ENCODE data around the gene TTLL10.
"Not testable (repeated sequence)": the region's sequence is repeated elsewhere in the genome, so short reads cannot be mapped to it uniquely, and the experiment has no call there.

Gene TTLL10

GRCh38 chr1:1176063-1176761, 2.5 kb downstream of the TTLL10 start:
- not testable (repeated sequence) for H3K9ac ChIP-seq (ENCODE audit: low read length in 2 of 2); H3K4me3 ChIP-seq (ENCODE audit: low read length in 2 of 2); H3K36me3 ChIP-seq (ENCODE audit: control insufficient read depth in 2 of 2, insufficient read depth in 2 of 2, low read length in 2 of 2); H3K27ac ChIP-seq (ENCODE audit: low read length); H3K9me3 ChIP-seq (ENCODE audit: control insufficient read depth in 2 of 2, low read length in 2 of 2); H3K4me1 ChIP-seq (ENCODE audit: control insufficient read depth, insufficient read depth, low read length)
- H3K27me3 ChIP-seq (ENCODE audit: control insufficient read depth in 1 of 2, insufficient read depth in 2 of 2, low read length in 2 of 2): peaks cover 33 to 40% of the 10 kb centered on the region in 2 donors

- no peak overlapping the region for H3K9ac ChIP-seq (ENCODE audit: low read length in 2 of 2)
- no peaks in the 10 kb centered on the region for H3K36me3 ChIP-seq (ENCODE audit: control insufficient read depth in 2 of 2, insufficient read depth in 2 of 2, low read length in 2 of 2)
- no peak overlapping the region for H3K4me3 ChIP-seq (ENCODE audit: low read length in 2 of 2)
- peaks cover 33 to 39% of the 10 kb centered on the region in 2 donors for H3K27me3 ChIP-seq (ENCODE audit: control insufficient read depth in 1 of 2, insufficient read depth in 2 of 2, low read length in 2 of 2)
- no peaks in the 10 kb centered on the region for H3K9me3 ChIP-seq (ENCODE audit: control insufficient read depth in 2 of 2, low read length in 2 of 2)
- peaks cover 3% of the 10 kb centered on the region for H3K4me1 ChIP-seq (ENCODE audit: control insufficient read depth, insufficient read depth, low read length)
- H3K27ac ChIP-seq (ENCODE audit: low read length): no peak overlapping the region
Measured at GRCh38 chr1:1176931-1177330, 3.3 kb downstream of the TTLL10 start.

GRCh38 chr1:1177452-1178206, 3.9 kb downstream of the TTLL10 start:
- Histone ChIP-seq H3K4me1 (ENCODE audit: control insufficient read depth, insufficient read depth, low read length) (peaks cover 3% of the 10 kb centered on the region), H3K36me3 (ENCODE audit: control insufficient read depth in 2 of 2, insufficient read depth in 2 of 2, low read length in 2 of 2) (no peaks in the 10 kb centered on the region), H3K9ac (ENCODE audit: low read length in 2 of 2) (no peak overlapping the region), H3K9me3 (ENCODE audit: control insufficient read depth in 2 of 2, low read length in 2 of 2) (no peaks in the 10 kb centered on the region), H3K27ac (ENCODE audit: low read length) (no peak overlapping the region), H3K4me3 (ENCODE audit: low read length in 2 of 2) (no peak overlapping the region), H3K27me3 (ENCODE audit: control insufficient read depth in 1 of 2, insufficient read depth in 2 of 2, low read length in 2 of 2) (peaks cover 28 to 35% of the 10 kb centered on the region in 2 donors)

- Histone ChIP-seq H3K27ac (ENCODE audit: low read length) (no peak overlapping the region), H3K36me3 (ENCODE audit: control insufficient read depth in 2 of 2, insufficient read depth in 2 of 2, low read length in 2 of 2) (no peaks in the 10 kb centered on the region), H3K4me1 (ENCODE audit: control insufficient read depth, insufficient read depth, low read length) (no peaks in the 10 kb centered on the region), H3K4me3 (ENCODE audit: low read length in 2 of 2) (no peak overlapping the region), H3K9me3 (ENCODE audit: control insufficient read depth in 2 of 2, low read length in 2 of 2) (no peaks in the 10 kb centered on the region), H3K27me3 (ENCODE audit: control insufficient read depth in 1 of 2, insufficient read depth in 2 of 2, low read length in 2 of 2) (peaks cover 19 to 25% of the 10 kb centered on the region in 2 donors), H3K9ac (ENCODE audit: low read length in 2 of 2) (no peak overlapping the region)
Measured at GRCh38 chr1:1178794-1179331, 5.2 kb downstream of the TTLL10 start.

GRCh38 chr1:1179346-1179982, 5.8 kb downstream of the TTLL10 start:
- Histone ChIP-seq H3K4me3 (ENCODE audit: low read length in 2 of 2) (no peak overlapping the region), H3K4me1 (ENCODE audit: control insufficient read depth, insufficient read depth, low read length) (no peaks in the 10 kb centered on the region), H3K36me3 (ENCODE audit: control insufficient read depth in 2 of 2, insufficient read depth in 2 of 2, low read length in 2 of 2) (no peaks in the 10 kb centered on the region), H3K9me3 (ENCODE audit: control insufficient read depth in 2 of 2, low read length in 2 of 2) (no peaks in the 10 kb centered on the region), H3K27ac (ENCODE audit: low read length) (no peak overlapping the region), H3K27me3 (ENCODE audit: control insufficient read depth in 1 of 2, insufficient read depth in 2 of 2, low read length in 2 of 2) (peaks cover 16 to 20% of the 10 kb centered on the region in 2 donors), H3K9ac (ENCODE audit: low read length in 2 of 2) (no peak overlapping the region)

- H3K4me1 ChIP-seq (ENCODE audit: control insufficient read depth, insufficient read depth, low read length): no peaks in the 10 kb centered on the region
- no peak overlapping the region for H3K9ac ChIP-seq (ENCODE audit: low read length in 2 of 2)
- H3K27ac ChIP-seq (ENCODE audit: low read length): no peak overlapping the region
- H3K27me3 ChIP-seq (ENCODE audit: control insufficient read depth in 1 of 2, insufficient read depth in 2 of 2, low read length in 2 of 2): peaks cover 14 to 18% of the 10 kb centered on the region in 2 donors
- no peaks in the 10 kb centered on the region for H3K36me3 ChIP-seq (ENCODE audit: control insufficient read depth in 2 of 2, insufficient read depth in 2 of 2, low read length in 2 of 2)
- H3K9me3 ChIP-seq (ENCODE audit: control insufficient read depth in 2 of 2, low read length in 2 of 2): no peaks in the 10 kb centered on the region
- no peak overlapping the region for H3K4me3 ChIP-seq (ENCODE audit: low read length in 2 of 2)
Measured at GRCh38 chr1:1179983-1180861, 6.5 kb downstream of the TTLL10 start.

GRCh38 chr1:1181129-1181937, 7.7 kb downstream of the TTLL10 start:
- no peaks in the 10 kb centered on the region for H3K4me1 ChIP-seq (ENCODE audit: control insufficient read depth, insufficient read depth, low read length)

GRCh38 chr1:1181938-1182410, 8.3 kb downstream of the TTLL10 start:
- Histone ChIP-seq H3K9me3 (ENCODE audit: control insufficient read depth in 2 of 2, low read length in 2 of 2) (no peaks in the 10 kb centered on the region), H3K4me3 (ENCODE audit: low read length in 2 of 2) (no peak overlapping the region), H3K4me1 (ENCODE audit: control insufficient read depth, insufficient read depth, low read length) (no peaks in the 10 kb centered on the region), H3K9ac (ENCODE audit: low read length in 2 of 2) (no peak overlapping the region), H3K27ac (ENCODE audit: low read length) (no peak overlapping the region), H3K27me3 (ENCODE audit: control insufficient read depth in 1 of 2, insufficient read depth in 2 of 2, low read length in 2 of 2) (peaks cover 11 to 12% of the 10 kb centered on the region in 2 donors), H3K36me3 (ENCODE audit: control insufficient read depth in 2 of 2, insufficient read depth in 2 of 2, low read length in 2 of 2) (no peaks in the 10 kb centered on the region)

More at GRCh38 chr1:1181129-1181937, 7.7 kb downstream of the TTLL10 start:
- Histone ChIP-seq H3K27ac (ENCODE audit: low read length) (no peak overlapping the region), H3K27me3 (ENCODE audit: control insufficient read depth in 1 of 2, insufficient read depth in 2 of 2, low read length in 2 of 2) (peaks cover 14 to 17% of the 10 kb centered on the region in 2 donors), H3K9ac (ENCODE audit: low read length in 2 of 2) (no peak overlapping the region), H3K4me3 (ENCODE audit: low read length in 2 of 2) (no peak overlapping the region), H3K9me3 (ENCODE audit: control insufficient read depth in 2 of 2, low read length in 2 of 2) (no peaks in the 10 kb centered on the region), H3K36me3 (ENCODE audit: control insufficient read depth in 2 of 2, insufficient read depth in 2 of 2, low read length in 2 of 2) (no peaks in the 10 kb centered on the region)

- Histone ChIP-seq H3K27ac (ENCODE audit: low read length) (no peak overlapping the region), H3K4me3 (ENCODE audit: low read length in 2 of 2) (no peak overlapping the region), H3K36me3 (ENCODE audit: control insufficient read depth in 2 of 2, insufficient read depth in 2 of 2, low read length in 2 of 2) (no peaks in the 10 kb centered on the region), H3K4me1 (ENCODE audit: control insufficient read depth, insufficient read depth, low read length) (no peaks in the 10 kb centered on the region), H3K27me3 (ENCODE audit: control insufficient read depth in 1 of 2, insufficient read depth in 2 of 2, low read length in 2 of 2) (peaks cover 7 to 9% of the 10 kb centered on the region in 2 donors), H3K9ac (ENCODE audit: low read length in 2 of 2) (no peak overlapping the region), H3K9me3 (ENCODE audit: control insufficient read depth in 2 of 2, low read length in 2 of 2) (no peaks in the 10 kb centered on the region)
Measured at GRCh38 chr1:1182491-1183220, 9.0 kb downstream of the TTLL10 start.

Measured in stomach smooth muscle (tissue), 2 donors.